Measurements from ENCODE around the gene FBXO7.

DNA sequence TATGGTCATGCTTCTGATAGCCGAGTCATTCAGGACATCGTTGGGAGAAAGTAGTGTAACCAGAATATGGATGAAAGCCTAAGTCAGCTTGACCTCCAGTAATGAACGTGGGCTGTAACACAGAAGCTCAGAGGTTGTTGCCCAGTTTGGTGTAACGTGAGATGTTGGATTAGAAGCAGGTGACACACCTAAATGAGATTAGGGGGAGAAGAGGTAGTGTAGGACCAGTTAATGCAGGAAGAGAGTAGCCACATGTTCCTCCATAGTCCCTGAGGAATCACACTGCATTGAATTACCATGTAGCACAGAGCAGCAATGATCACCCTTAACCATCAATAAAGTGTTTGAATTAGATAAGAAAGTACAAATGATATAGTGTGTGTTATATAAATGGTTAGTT lies 20.4 kb downstream of the FBXO7 start:
- TF ChIP-seq EZH2 (IDR thresholded peaks at IDR 0.05; ENCODE audit: borderline replicate concordance, low read depth, low read length, poor library complexity, severe bottlenecking): no peak
- TF ChIP-seq, protein P1, sequence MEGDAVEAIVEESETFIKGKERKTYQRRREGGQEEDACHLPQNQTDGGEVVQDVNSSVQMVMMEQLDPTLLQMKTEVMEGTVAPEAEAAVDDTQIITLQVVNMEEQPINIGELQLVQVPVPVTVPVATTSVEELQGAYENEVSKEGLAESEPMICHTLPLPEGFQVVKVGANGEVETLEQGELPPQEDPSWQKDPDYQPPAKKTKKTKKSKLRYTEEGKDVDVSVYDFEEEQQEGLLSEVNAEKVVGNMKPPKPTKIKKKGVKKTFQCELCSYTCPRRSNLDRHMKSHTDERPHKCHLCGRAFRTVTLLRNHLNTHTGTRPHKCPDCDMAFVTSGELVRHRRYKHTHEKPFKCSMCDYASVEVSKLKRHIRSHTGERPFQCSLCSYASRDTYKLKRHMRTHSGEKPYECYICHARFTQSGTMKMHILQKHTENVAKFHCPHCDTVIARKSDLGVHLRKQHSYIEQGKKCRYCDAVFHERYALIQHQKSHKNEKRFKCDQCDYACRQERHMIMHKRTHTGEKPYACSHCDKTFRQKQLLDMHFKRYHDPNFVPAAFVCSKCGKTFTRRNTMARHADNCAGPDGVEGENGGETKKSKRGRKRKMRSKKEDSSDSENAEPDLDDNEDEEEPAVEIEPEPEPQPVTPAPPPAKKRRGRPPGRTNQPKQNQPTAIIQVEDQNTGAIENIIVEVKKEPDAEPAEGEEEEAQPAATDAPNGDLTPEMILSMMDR (conservative IDR thresholded peaks at IDR 0.05; ENCODE audit: low read depth, low read length): no peak
